ENCODE data around the gene LRRC14B.
"Not testable (repeated sequence)": the region's sequence is repeated elsewhere in the genome, so short reads cannot be mapped to it uniquely, and the experiment has no call there.

LRRC14B gene

DNA sequence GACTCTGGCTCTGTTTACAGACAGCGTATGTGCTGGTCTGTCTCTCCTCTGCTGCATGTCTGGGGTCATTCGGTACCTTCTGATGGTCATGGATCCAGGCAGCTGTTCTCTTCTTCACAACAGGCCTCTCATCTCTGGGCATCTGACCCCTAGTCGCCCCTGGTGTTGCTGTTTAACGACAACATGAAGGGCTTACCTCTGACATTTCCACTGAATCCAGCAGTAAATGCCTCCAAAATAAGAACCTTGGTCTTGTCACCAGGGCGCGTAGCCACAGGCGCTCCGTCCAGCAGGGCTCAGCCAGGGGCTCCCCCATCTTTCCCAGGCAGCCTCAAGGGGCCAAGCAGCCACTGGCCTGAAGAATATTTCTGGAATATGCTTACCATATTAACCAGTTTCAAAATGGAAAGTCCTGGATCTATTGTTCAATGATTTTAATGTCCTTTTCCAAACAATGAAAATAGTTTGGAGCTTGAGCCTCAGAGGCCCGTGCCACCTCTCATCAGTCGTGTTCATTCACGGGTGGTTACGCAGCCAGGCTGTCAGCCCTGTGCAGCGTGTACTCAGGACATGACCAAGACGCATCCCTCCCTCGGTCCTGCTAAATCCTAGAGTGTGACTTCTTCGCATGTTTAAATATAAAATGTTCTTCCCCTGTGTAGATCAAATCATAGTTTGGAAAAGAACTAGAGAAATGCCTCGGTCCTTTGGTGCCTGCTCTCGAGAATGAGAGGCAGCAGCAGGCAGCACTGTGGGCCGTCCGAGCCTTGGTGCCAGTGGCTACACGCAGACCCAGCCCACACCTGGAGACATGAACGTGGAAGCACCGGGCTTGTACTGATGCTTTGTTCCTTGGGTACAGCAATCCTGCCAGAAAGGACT, 30.1 kb upstream of the LRRC14B start:
- no peak for DNase-seq

- DNase-seq: no peak
Observed at GRCh38 chr5:161803-162110, 29.5 kb upstream of the LRRC14B start.

DNA sequence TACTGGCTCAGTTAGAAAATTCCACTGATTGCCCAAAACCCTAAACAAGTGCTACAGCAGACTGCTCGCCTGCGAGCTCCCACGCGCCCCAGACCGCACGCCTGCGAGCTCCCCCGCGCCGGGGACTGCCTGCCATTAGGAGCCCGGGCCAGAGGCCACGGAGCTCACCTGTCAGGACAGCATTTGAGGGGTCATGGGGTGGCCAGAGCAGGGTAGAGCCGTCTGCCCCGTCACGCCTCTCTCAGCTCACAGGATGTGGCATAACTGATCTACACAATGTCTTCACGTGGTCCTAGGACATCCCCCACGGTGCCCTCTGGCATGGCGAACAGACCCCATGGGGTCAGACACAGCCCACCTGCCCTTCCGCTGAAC, 29.1 kb upstream of the LRRC14B start:
- no peak for DNase-seq

DNA sequence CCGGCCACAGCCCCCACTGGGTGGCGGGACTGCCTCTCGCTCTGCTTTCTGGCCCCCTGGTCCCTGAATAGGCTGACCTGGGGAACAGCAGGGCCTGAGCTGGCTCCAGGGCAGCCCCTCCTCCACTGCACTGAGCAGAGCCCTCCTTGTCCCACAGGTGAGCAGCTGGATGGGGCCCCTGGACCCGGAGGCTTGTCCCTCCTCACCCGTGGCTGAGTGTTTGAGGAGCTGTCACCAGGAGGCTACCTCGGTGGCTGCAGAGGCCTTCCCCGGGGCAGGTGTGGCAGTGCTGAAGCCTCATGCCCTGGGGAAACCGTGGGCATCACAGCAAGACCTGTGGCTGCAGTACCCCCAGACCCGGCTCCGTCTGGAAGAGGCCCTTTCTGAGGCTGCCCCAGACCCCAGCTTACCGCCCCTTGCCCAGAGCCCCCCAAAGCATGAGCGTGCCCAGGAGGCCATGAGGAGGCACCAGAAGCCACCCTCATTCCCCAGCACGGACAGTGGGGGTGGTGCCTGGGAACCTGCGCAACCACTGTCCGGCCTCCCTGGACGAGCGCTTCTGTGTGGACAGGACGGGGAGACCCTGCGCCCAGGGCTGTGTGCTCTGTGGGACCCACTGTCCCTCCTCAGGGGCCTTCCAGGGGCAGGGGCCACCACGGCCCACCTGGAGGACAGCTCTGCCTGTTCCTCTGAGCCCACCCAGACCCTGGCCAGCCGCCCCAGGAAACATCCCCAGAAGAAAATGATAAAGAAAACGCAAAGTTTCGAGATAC, 28.5 kb upstream of the LRRC14B start:
- DNase-seq: no peak

DNA sequence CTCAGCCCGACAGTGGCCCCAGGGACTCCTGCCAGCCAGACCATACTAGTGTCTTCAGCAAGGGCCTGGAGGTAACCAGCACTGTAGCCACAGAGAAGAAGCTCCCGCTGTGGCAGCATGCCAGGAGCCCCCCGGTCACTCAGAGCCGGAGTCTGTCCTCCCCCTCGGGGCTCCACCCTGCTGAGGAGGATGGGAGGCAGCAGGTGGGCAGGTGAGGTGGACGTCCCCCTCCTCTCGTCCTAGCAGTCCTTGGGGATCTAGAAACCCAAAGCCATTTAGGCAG, 28.0 kb upstream of the LRRC14B start:
- DNase-seq: no peak

DNA sequence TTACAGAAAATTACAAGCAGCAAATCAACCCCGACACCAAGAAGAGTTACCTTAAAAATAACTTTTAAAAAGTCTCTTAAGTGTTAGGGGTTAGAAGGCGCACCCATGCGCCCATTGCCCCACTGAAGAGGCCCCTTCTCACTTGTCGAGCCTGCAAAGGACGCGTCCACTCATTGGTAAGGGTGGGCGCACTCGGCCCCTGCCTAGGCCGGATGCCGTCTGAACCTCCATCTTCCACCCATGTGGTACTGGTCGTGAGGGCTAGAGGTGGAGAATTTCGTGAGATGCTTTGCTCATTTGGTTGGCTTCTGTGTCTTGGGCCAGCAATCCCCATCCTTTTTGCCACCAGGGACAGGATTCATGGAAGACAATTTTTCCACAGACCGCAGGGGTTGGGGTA, 27.5 kb upstream of the LRRC14B start:
- DNase-seq: no peak

- no peak for DNase-seq
Observed at GRCh38 chr5:164244-164643, 27.1 kb upstream of the LRRC14B start.

- DNase-seq: not testable (repeated sequence)
Observed at GRCh38 chr5:164783-165182, 26.5 kb upstream of the LRRC14B start.

- DNase-seq: no peak
Observed at GRCh38 chr5:166441-167372, 24.6 kb upstream of the LRRC14B start.

DNA sequence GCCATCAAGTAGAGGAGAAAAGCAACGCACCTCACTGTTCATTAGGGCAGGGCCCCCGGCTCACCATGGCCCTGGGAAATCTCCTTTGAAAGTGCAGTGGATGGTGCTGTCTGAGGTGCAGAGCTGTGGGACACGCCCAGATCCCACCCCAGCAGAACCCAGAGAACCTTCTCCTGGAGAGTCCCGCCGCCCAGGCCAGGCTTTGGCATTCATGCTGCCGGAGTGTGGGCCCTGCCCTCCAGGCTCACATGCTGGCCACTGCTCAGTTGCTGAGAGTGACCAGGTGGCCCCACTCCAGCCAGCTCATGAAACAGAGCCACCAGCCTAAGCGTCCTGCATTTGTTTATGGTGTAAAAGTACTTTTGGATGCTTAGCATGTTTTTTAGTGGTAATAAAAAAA, 23.8 kb upstream of the LRRC14B start:
- DNase-seq: no peak

GRCh38 chr5:167982-168660, 23.2 kb upstream of the LRRC14B start:
- no peak for DNase-seq

GRCh38 chr5:169071-169727, 22.1 kb upstream of the LRRC14B start:
- DNase-seq: no peak

- no peak for DNase-seq
Observed at GRCh38 chr5:169728-170094, 21.6 kb upstream of the LRRC14B start.

- DNase-seq: no peak
Observed at GRCh38 chr5:170971-171800, 20.1 kb upstream of the LRRC14B start.

DNA sequence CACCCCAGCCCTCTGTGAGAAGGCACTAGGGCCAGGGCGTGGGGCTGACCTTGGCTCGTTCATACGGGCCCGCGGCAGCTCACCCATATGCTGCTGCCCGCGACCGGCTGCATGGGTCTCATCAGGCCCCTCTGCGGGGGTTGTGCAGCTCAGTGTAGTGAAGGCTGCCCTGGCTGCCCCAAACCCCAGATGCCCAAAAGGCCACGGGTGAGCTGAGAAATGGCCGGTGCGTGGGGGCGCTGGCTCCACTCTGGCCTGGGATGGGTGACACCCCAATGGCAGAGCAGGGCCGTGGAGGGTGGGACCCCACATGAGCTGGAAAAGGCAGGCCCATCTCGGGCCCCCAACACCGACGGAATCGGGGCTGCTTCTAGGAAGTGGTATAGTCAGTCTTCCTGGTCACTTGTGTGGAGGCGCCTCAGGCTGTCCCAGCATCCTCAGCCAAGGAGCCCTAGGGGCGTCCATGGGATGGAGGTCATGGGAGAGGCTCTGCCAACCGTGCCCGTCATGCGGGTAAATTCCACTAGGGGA, 19.4 kb upstream of the LRRC14B start:
- no peak for DNase-seq

DNA sequence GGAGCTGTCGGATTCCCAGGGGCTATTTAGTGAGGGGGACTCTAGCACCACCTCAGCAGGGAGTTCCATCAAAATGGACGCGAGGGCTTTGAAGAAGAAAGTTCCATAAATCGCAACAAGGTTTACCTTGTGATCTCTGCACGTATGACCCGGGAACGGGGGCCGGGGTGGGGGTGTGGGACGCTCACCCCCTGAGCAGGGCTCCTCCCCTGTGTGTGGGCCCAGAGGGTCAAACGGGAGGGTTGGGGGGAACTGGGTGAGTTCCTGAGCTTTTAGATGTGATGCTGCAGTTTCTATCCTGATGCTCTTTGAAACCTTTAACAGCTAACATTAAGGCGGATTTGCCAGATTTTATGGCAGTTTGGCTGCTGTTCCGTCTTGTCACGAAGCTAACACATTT, 18.9 kb upstream of the LRRC14B start:
- no peak for DNase-seq

- no peak for DNase-seq
Observed at GRCh38 chr5:172841-173251, 18.4 kb upstream of the LRRC14B start.

GRCh38 chr5:173392-174290, 17.7 kb upstream of the LRRC14B start:
- no peak for DNase-seq

DNA sequence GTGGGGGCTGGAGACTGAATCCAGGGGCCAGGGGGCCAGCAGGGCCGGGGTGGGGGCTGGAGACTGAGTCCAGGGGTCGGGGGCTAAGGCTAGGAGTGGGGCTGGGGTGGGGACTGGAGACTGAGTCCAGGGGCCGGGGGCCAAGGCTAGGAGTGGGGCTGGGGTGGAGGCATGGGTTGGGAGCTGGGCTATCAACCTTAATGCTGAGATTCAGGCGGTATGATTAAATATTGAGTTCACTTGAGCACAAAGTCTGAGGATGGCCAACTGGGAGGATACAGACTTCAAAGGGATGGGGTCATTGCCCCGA, 17.0 kb upstream of the LRRC14B start:
- no peak for DNase-seq

GRCh38 chr5:174876-175465, 16.3 kb upstream of the LRRC14B start:
- DNase-seq: no peak
